Panc1 (cell line): Measurements from ENCODE around the gene SAYSD1.

Experiments
- POLR2AphosphoS5 ChIP-seq: IDR thresholded peaks from 2 replicates; pipeline ENCODE4 v1.6.1; 2012; ENCODE audit warnings: mild to moderate bottlenecking, low read depth, low read length, moderate library complexity
- TCF7L2 ChIP-seq: IDR thresholded peaks from 2 replicates; pipeline ENCODE4 v1.6.1; 2011; ENCODE audit warnings: mild to moderate bottlenecking, low read depth, low read length, inconsistent platforms
- TF ChIP-seq, protein P1 (sequence below): fragments of 450-650 bp; IDR thresholded peaks from 2 replicates; pipeline ENCODE4 v1.5.1; 2017; ENCODE audit warnings: mild to moderate bottlenecking

DNA sequence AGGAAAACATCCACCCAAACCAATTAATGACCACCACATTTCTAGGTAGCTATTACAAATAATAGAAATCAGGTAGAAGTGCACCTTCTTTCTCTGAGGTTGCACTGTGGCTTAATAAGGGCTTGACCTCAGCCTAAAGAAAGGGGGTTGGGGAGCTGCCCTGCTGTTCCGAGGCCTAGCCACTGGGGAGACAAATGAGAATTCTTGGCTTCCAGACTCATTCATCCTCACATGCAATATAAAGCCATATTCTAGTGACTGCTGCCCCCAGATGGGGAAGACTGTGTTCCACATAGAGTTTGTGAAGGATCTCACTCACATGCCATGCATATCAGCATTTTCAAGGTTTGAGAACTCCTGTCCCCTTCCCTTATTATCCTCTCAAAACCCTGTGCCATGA, 22.9 kb downstream of the SAYSD1 start:
- TF ChIP-seq, protein P1, sequence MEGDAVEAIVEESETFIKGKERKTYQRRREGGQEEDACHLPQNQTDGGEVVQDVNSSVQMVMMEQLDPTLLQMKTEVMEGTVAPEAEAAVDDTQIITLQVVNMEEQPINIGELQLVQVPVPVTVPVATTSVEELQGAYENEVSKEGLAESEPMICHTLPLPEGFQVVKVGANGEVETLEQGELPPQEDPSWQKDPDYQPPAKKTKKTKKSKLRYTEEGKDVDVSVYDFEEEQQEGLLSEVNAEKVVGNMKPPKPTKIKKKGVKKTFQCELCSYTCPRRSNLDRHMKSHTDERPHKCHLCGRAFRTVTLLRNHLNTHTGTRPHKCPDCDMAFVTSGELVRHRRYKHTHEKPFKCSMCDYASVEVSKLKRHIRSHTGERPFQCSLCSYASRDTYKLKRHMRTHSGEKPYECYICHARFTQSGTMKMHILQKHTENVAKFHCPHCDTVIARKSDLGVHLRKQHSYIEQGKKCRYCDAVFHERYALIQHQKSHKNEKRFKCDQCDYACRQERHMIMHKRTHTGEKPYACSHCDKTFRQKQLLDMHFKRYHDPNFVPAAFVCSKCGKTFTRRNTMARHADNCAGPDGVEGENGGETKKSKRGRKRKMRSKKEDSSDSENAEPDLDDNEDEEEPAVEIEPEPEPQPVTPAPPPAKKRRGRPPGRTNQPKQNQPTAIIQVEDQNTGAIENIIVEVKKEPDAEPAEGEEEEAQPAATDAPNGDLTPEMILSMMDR = no peak
- no peak for TF ChIP-seq TCF7L2
- TF ChIP-seq POLR2AphosphoS5 = no peak
